Endothelial cell of umbilical vein (primary cell): ENCODE results near the gene CLTC. TPM values are rescaled to one million over a fixed set of nuclear protein-coding genes. Genes with fewer than 3 reads are reported as not detected.

Experiments used
- BruUV-seq: library from RNA; stranded (reverse); fragments of 400-500 nt; replicated peaks from 2 replicates; lab custom pipeline; 2021; lab: Mats Ljungman, UMichigan
- CTCF ChIA-PET: fragments of 300-600, 350-600 bp; sonication (Branson Sonifier 250); formaldehyde crosslinking; loops from one replicate; lab custom pipeline; 2021; ENCODE audit warnings: antibody characterized with exemption, inconsistent platforms; lab: Charles Lee
- POLR2A ChIA-PET: fragments of 300-600, 350-600 bp; sonication (Branson Sonifier 250); formaldehyde crosslinking; loops from one replicate; lab custom pipeline; 2021; ENCODE audit warnings: antibody characterized with exemption, inconsistent platforms; lab: Charles Lee
- DNase-seq: peaks from one replicate; pipeline ENCODE4 v3.0.0-alpha.2; 2011; ENCODE audit warnings: low read depth, low spot score
- FAIRE-seq: peaks from 2 replicates; lab custom pipeline; 2011; peaks lifted over from hg19 to GRCh38; lab: Jason Lieb, UNC
- H2AFZ ChIP-seq: 2 replicates; pipeline ENCODE4 v1.6.0; 2012; ENCODE audit warnings: low read depth, low read length, control low read depth, inconsistent platforms
- H3K27ac ChIP-seq: 2 replicates; pipeline ENCODE4 v1.5.1; 2011; ENCODE audit warnings: low read depth, mild to moderate bottlenecking, control low read depth, low read length, moderate library complexity; ENCODE audit not compliant: insufficient read depth
- H3K27me3 ChIP-seq, 2 experiments: 2 replicates each; pipeline versions ENCODE4 v1.6.0 to v1.6.1; 2011; ENCODE audit warnings: low read length in 2 of 2, mixed read lengths in 1 of 2; ENCODE audit not compliant: control insufficient read depth in 2 of 2, insufficient read depth in 2 of 2
- H3K36me3 ChIP-seq, 2 experiments: 2 replicates in 1 of 2; 3 replicates in 1 of 2; pipeline ENCODE4 v1.5.1; 2011; ENCODE audit warnings: low read length in 2 of 2, mild to moderate bottlenecking in 1 of 2, moderate library complexity in 1 of 2; ENCODE audit not compliant: control insufficient read depth in 2 of 2, insufficient read depth in 2 of 2; ENCODE audit errors: extremely low read depth in 1 of 2
- H3K4me1 ChIP-seq: 3 replicates; pipeline ENCODE4 v1.5.1; 2011; ENCODE audit warnings: mild to moderate bottlenecking, low read length; ENCODE audit not compliant: control insufficient read depth, insufficient read depth; ENCODE audit errors: extremely low read depth
- H3K4me2 ChIP-seq: 2 replicates; pipeline ENCODE4 v1.6.1; 2011; ENCODE audit warnings: low read length, control low read depth, mixed read lengths; ENCODE audit not compliant: insufficient read depth
- H3K4me3 ChIP-seq, 3 experiments: fragments of 200-600 bp in 1 of 3; sonication (generic), shearing (Covaris generic) in 1 of 3; replicated peaks in 1 of 3; 2 replicates each; pipeline ENCODE4 v1.5.1; 2011 to 2016; ENCODE audit warnings: control low read depth in 3 of 3, low read length in 3 of 3, mild to moderate bottlenecking in 2 of 3, inconsistent platforms in 1 of 3, low read depth in 1 of 3, moderate library complexity in 1 of 3; ENCODE audit not compliant: insufficient read depth in 1 of 3
- H3K79me2 ChIP-seq: 2 replicates; pipeline ENCODE4 v1.6.0; 2012; ENCODE audit warnings: low read length, inconsistent platforms; ENCODE audit not compliant: control insufficient read depth, insufficient read depth
- H3K9ac ChIP-seq: replicated peaks from 2 replicates; pipeline ENCODE3; 2011; ENCODE audit warnings: low read length, control low read depth; ENCODE audit not compliant: insufficient read depth; ENCODE audit errors: extremely low read depth
- H3K9me1 ChIP-seq: replicated peaks from 3 replicates; pipeline ENCODE4 v1.6.0; 2011; ENCODE audit warnings: mild to moderate bottlenecking, low read length; ENCODE audit not compliant: control insufficient read depth, insufficient read depth; ENCODE audit errors: extremely low read depth
- H3K9me3 ChIP-seq: replicated peaks from 2 replicates; pipeline ENCODE4 v1.5.1; 2012; ENCODE audit warnings: low read length, inconsistent platforms; ENCODE audit not compliant: control insufficient read depth, insufficient read depth
- H4K20me1 ChIP-seq: replicated peaks from 2 replicates; pipeline ENCODE3; 2011; ENCODE audit warnings: mild to moderate bottlenecking, low read length; ENCODE audit not compliant: control insufficient read depth, insufficient read depth; ENCODE audit errors: extremely low read depth
- EZH2 ChIP-seq: IDR thresholded peaks from 2 replicates; pipeline ENCODE4 v1.6.1; 2012; ENCODE audit warnings: borderline replicate concordance, low read depth, mild to moderate bottlenecking, moderate library complexity, low read length, inconsistent platforms; ENCODE audit not compliant: severe bottlenecking
- FOS ChIP-seq: IDR thresholded peaks from 2 replicates; pipeline ENCODE4 v1.6.1; 2011; ENCODE audit warnings: mild to moderate bottlenecking, low read length, moderate library complexity, borderline replicate concordance; ENCODE audit not compliant: insufficient read depth
- GATA2 ChIP-seq: IDR thresholded peaks from 2 replicates; pipeline ENCODE4 v1.7.0; 2011; ENCODE audit warnings: low read depth, mild to moderate bottlenecking, moderate library complexity, mixed read lengths, low read length; ENCODE audit not compliant: insufficient read length, insufficient read depth
- JUN ChIP-seq: IDR thresholded peaks from 2 replicates; pipeline ENCODE4 v1.6.1; 2011; ENCODE audit warnings: borderline replicate concordance, low read depth; ENCODE audit not compliant: insufficient read length, insufficient read depth
- MYC ChIP-seq: IDR thresholded peaks from one replicate; pipeline ENCODE4 v1.6.1; 2011; ENCODE audit warnings: mild to moderate bottlenecking, low read depth, low read length
- POLR2A ChIP-seq: IDR thresholded peaks from 2 replicates; pipeline ENCODE4 v1.6.1; 2012; ENCODE audit warnings: low read depth, mild to moderate bottlenecking, control low read depth, low read length
- POLR2AphosphoS5 ChIP-seq: IDR thresholded peaks from 2 replicates; pipeline ENCODE4 v1.6.1; 2012; ENCODE audit warnings: low read depth, mild to moderate bottlenecking, control low read depth, low read length, moderate library complexity; ENCODE audit not compliant: insufficient read depth
- dilution Hi-C: fragments of 300-500 bp; cut with MboI; formaldehyde crosslinking; loops from one replicate; pipeline ENCODE4 v1.15.0; 2019; ENCODE audit warnings: low sequenced_read_pairs; ENCODE audit not compliant: extremely low pct_ligation_motif_present
- intact Hi-C: fragments of 100-400 bp; cut with micrococcal nuclease; formaldehyde crosslinking; loops from one replicate; pipeline ENCODE4 v1.10.0; 2022
- polyA plus RNA-seq, 4 experiments: library from polyadenylated mRNA; depleted of rRNA in 3 of 4; stranded (reverse) in 3 of 4; unstranded in 1 of 4; fragments of >200 nt; gene quantifications; 2 replicates each; pipeline versions ENCODE4 v1.2.1 to v1.2.3, GENCODE V29; 2011 to 2012; ENCODE audit warnings: missing spikeins in 1 of 4
- total RNA-seq: library from RNA; stranded (reverse); gene quantifications from 2 replicates; pipeline ENCODE4 v1.2.3, GENCODE V29; 2021
- TF ChIP-seq, protein P1 (sequence below), 2 donors: IDR thresholded peaks; 1 replicate in 1 of 2; 2 replicates in 1 of 2; pipeline ENCODE4 v1.5.1; 2011; ENCODE audit warnings: low read length in 2 of 2, mild to moderate bottlenecking in 2 of 2, moderate library complexity in 2 of 2, control low read depth in 1 of 2, inconsistent platforms in 1 of 2, low read depth in 1 of 2; ENCODE audit not compliant: insufficient read depth in 1 of 2; ENCODE audit errors: extremely low read depth in 1 of 2
- TF ChIP-seq, protein P2 (sequence below): IDR thresholded peaks from 2 replicates; pipeline ENCODE4 v1.6.1; 2011; ENCODE audit not compliant: insufficient read depth, insufficient read length

The CLTC gene
- total and polyA plus RNA-seq, 2 donors (not counting 3 experiments of a cell fraction or from before 2014, with no cell fraction given) = 164 to 326 TPM

GRCh38 chr17:59712862-59713261, 93.2 kb downstream of the CLTC start:
- H3K79me2 ChIP-seq = peaks cover 87% of the 10 kb centered on the region
- peaks cover 13% of the 10 kb centered on the region for H3K4me1 ChIP-seq
- H3K27ac ChIP-seq = no peak overlapping the region
- H3K9ac ChIP-seq = no peak overlapping the region
- no peak overlapping the region for H2AFZ ChIP-seq
- no peaks in the 10 kb centered on the region for H3K36me3 ChIP-seq
- TF ChIP-seq GATA2 (no peak), JUN (no peak), POLR2AphosphoS5 (no peak), MYC (no peak), POLR2A (no peak), EZH2 (no peak), FOS (no peak)
- TF ChIP-seq, protein P1, sequence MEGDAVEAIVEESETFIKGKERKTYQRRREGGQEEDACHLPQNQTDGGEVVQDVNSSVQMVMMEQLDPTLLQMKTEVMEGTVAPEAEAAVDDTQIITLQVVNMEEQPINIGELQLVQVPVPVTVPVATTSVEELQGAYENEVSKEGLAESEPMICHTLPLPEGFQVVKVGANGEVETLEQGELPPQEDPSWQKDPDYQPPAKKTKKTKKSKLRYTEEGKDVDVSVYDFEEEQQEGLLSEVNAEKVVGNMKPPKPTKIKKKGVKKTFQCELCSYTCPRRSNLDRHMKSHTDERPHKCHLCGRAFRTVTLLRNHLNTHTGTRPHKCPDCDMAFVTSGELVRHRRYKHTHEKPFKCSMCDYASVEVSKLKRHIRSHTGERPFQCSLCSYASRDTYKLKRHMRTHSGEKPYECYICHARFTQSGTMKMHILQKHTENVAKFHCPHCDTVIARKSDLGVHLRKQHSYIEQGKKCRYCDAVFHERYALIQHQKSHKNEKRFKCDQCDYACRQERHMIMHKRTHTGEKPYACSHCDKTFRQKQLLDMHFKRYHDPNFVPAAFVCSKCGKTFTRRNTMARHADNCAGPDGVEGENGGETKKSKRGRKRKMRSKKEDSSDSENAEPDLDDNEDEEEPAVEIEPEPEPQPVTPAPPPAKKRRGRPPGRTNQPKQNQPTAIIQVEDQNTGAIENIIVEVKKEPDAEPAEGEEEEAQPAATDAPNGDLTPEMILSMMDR (IDR thresholded peaks at IDR 0.05; ENCODE audit: extremely low read depth in 1 of 2, insufficient read depth in 1 of 2, low read depth in 1 of 2, low read length in 2 of 2) = no peak
- TF ChIP-seq, protein P2, sequence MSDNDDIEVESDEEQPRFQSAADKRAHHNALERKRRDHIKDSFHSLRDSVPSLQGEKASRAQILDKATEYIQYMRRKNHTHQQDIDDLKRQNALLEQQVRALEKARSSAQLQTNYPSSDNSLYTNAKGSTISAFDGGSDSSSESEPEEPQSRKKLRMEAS = no peak
- H3K9me3 ChIP-seq = no peaks in the 10 kb centered on the region
- H3K9me1 ChIP-seq = no peaks in the 10 kb centered on the region
- no peaks in the 10 kb centered on the region for H3K27me3 ChIP-seq
- dilution Hi-C loops (no loop called here), intact Hi-C loops (no loop called here)
- ChIA-PET POLR2A (no interaction called here), CTCF (no interaction called here)
- FAIRE-seq (no peak), DNase-seq (no peak)
- BruUV-seq = no TSS peak
- H3K4me2 ChIP-seq = no peak overlapping the region
- H3K4me3 ChIP-seq = no peak overlapping the region
- no peaks in the 10 kb centered on the region for H4K20me1 ChIP-seq
